Keratinocyte (primary cell): ENCODE data around the gene STMND1.

Experiments
- EZH2 ChIP-seq: IDR thresholded peaks from one replicate; pipeline ENCODE4 v1.6.1; 2012; ENCODE audit warnings: inconsistent platforms, mild to moderate bottlenecking, low read length, moderate library complexity
- TF ChIP-seq, protein P1 (sequence below), 3 experiments: IDR thresholded peaks in 1 of 3; conservative IDR thresholded peaks in 1 of 3; optimal IDR thresholded peaks in 1 of 3; 2 replicates in 2 of 3; 3 replicates in 1 of 3; pipeline versions ENCODE3 to v1.5.1; 2011; ENCODE audit warnings: low read length in 3 of 3, mild to moderate bottlenecking in 3 of 3, moderate library complexity in 2 of 3, control low read depth in 1 of 3, inconsistent platforms in 1 of 3; ENCODE audit not compliant: insufficient read depth in 2 of 3; ENCODE audit errors: extremely low read depth in 1 of 3

DNA sequence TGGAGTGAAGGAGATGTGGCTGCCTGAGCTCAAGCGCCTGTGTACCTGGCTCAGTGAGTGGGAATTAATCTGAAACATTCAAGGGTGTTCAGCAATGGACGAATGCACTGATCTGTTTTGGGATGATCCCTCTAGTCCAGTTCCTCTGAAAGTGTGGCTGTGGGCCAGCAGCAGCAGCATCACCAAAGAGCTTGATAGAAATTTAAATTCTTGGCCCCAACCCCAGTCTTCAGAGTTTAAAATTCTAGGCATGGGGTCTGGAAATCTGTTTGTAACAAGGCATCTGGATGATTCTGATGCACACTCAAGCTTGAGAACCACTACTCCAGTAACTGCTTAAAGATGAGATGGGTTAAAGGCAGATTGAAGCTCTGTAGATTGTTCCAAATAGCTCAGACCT is 59.2 kb downstream of the STMND1 start:
- TF ChIP-seq, protein P1, sequence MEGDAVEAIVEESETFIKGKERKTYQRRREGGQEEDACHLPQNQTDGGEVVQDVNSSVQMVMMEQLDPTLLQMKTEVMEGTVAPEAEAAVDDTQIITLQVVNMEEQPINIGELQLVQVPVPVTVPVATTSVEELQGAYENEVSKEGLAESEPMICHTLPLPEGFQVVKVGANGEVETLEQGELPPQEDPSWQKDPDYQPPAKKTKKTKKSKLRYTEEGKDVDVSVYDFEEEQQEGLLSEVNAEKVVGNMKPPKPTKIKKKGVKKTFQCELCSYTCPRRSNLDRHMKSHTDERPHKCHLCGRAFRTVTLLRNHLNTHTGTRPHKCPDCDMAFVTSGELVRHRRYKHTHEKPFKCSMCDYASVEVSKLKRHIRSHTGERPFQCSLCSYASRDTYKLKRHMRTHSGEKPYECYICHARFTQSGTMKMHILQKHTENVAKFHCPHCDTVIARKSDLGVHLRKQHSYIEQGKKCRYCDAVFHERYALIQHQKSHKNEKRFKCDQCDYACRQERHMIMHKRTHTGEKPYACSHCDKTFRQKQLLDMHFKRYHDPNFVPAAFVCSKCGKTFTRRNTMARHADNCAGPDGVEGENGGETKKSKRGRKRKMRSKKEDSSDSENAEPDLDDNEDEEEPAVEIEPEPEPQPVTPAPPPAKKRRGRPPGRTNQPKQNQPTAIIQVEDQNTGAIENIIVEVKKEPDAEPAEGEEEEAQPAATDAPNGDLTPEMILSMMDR (optimal IDR thresholded peaks at IDR 0.05 in 1 of 3, IDR thresholded peaks at IDR 0.05 in 1 of 3, conservative IDR thresholded peaks at IDR 0.05 in 1 of 3; ENCODE audit: extremely low read depth in 1 of 3, insufficient read depth in 2 of 3, low read length in 3 of 3), result no peak
- TF ChIP-seq EZH2, result no peak
